Measurements from ENCODE around the gene ACKR4.

- TF ChIP-seq, protein P1, sequence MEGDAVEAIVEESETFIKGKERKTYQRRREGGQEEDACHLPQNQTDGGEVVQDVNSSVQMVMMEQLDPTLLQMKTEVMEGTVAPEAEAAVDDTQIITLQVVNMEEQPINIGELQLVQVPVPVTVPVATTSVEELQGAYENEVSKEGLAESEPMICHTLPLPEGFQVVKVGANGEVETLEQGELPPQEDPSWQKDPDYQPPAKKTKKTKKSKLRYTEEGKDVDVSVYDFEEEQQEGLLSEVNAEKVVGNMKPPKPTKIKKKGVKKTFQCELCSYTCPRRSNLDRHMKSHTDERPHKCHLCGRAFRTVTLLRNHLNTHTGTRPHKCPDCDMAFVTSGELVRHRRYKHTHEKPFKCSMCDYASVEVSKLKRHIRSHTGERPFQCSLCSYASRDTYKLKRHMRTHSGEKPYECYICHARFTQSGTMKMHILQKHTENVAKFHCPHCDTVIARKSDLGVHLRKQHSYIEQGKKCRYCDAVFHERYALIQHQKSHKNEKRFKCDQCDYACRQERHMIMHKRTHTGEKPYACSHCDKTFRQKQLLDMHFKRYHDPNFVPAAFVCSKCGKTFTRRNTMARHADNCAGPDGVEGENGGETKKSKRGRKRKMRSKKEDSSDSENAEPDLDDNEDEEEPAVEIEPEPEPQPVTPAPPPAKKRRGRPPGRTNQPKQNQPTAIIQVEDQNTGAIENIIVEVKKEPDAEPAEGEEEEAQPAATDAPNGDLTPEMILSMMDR (conservative IDR thresholded peaks at IDR 0.05; ENCODE audit: low read depth, low read length), result no peak
- no peak for TF ChIP-seq EZH2 (IDR thresholded peaks at IDR 0.05; ENCODE audit: low read length, unreplicated experiment)
- TF ChIP-seq EZH2phosphoT487 (IDR thresholded peaks at IDR 0.05; ENCODE audit: borderline replicate concordance, low read length), result no peak
These were observed 45.4 kb downstream of the ACKR4 start for GRCh38 chr3:132642539-132642847.
